GM21360 (cell line): ENCODE results near the gene TMEM40.
"Not testable (repeated sequence)": the region's sequence is repeated elsewhere in the genome, so short reads cannot be mapped to it uniquely, and the experiment has no call there.

Experiments
- ATAC-seq: cut with Tn5 transposase; IDR thresholded peaks from one replicate; pipeline ENCODE4 v1.9.1; 2021; ENCODE audit warnings: mild to moderate bottlenecking, moderate library complexity; ENCODE audit not compliant: unreplicated experiment

The TMEM40 gene

GRCh38 chr3:12752809-12753208 lies 6.2 kb downstream of the TMEM40 start:
- no peak for ATAC-seq

GRCh38 chr3:12752102-12752501 lies 7.0 kb downstream of the TMEM40 start:
- no peak for ATAC-seq

- no peak for ATAC-seq
These were observed 7.5 kb downstream of the TMEM40 start for GRCh38 chr3:12751571-12751970.

GRCh38 chr3:12750658-12751071 lies 8.4 kb downstream of the TMEM40 start:
- no peak for ATAC-seq

- ATAC-seq = no peak
These were observed 8.8 kb downstream of the TMEM40 start for GRCh38 chr3:12750223-12750622.

GRCh38 chr3:12748477-12748876 lies 10.6 kb downstream of the TMEM40 start:
- no peak for ATAC-seq

- ATAC-seq = no peak
These were observed 12.6 kb downstream of the TMEM40 start for GRCh38 chr3:12746419-12746818.

GRCh38 chr3:12744326-12744725 lies 14.7 kb downstream of the TMEM40 start:
- ATAC-seq = no peak

- ATAC-seq = no peak
These were observed 15.5 kb downstream of the TMEM40 start for GRCh38 chr3:12743583-12743982.

- no peak for ATAC-seq
These were observed 16.5 kb downstream of the TMEM40 start for GRCh38 chr3:12742330-12743107.

GRCh38 chr3:12741209-12741608 lies 17.9 kb downstream of the TMEM40 start:
- ATAC-seq = no peak

GRCh38 chr3:12737833-12738232 lies 21.2 kb downstream of the TMEM40 start:
- no peak for ATAC-seq

- ATAC-seq = no peak
These were observed 21.7 kb downstream of the TMEM40 start for GRCh38 chr3:12737319-12737718.

- ATAC-seq = no peak
These were observed 24.1 kb downstream of the TMEM40 start for GRCh38 chr3:12734960-12735359.

- ATAC-seq = no peak
These were observed 25.5 kb downstream of the TMEM40 start for GRCh38 chr3:12733566-12733965.

- no peak for ATAC-seq
These were observed 28.4 kb downstream of the TMEM40 start for GRCh38 chr3:12730506-12731242.

GRCh38 chr3:12729051-12729651 lies 29.9 kb downstream of the TMEM40 start:
- ATAC-seq = no peak

- no peak for ATAC-seq
These were observed 31.1 kb downstream of the TMEM40 start for GRCh38 chr3:12727937-12728336.

- ATAC-seq = no peak
These were observed 31.6 kb downstream of the TMEM40 start for GRCh38 chr3:12727481-12727880.

- no peak for ATAC-seq
These were observed 33.6 kb downstream of the TMEM40 start for GRCh38 chr3:12725436-12725835.

- no peak for ATAC-seq
These were observed 34.3 kb downstream of the TMEM40 start for GRCh38 chr3:12724794-12725193.

- not testable (repeated sequence) for ATAC-seq
These were observed 35.7 kb downstream of the TMEM40 start for GRCh38 chr3:12723362-12723761.
